GM19463 (cell line): ENCODE measurements around the gene HEXA.

Experiments
- ATAC-seq: cut with Tn5 transposase; IDR thresholded peaks from one replicate; pipeline ENCODE4 v1.9.1; 2021; ENCODE audit warnings: mild to moderate bottlenecking, moderate library complexity; ENCODE audit not compliant: unreplicated experiment

Gene HEXA

GRCh38 chr15:72323752-72324151 is 52.1 kb downstream of the HEXA start:
- ATAC-seq = no peak

DNA sequence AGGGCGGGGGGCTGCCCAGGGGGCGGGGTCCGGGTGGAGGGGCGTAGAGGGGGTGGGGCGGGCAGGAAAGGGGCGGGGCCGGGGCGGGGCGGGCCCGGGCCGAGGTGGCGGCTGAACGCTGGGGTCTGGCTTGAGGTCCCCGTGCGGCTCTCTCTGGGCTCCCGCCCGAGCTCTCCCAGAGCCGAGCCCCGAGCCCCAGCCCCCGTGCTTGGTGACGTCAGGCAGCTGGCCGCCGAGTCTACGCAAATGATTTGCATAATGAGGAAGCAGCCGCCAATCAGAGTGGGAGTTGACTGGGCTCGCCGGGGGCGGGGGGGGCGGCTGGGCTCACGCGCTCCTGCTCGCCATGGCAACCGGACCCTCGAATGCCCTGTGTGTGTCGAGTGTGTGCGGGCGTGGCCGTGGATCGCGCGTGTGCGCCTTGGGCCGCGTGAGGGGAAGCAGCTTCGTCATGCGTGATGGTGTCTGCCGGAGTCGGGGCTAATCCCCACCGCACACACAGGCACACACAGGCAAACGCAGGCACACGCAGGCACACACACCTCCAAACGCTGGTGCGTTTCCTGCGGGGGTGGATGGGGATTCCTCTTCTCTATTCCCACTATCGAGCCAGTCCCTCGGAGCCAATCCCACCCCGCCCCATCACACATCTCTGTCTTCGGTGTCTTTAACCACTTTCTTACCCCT is 55.7 kb downstream of the HEXA start, which contains the start of gene CELF6:
TSS of gene CELF6 (minus strand) at position 173 of the 687 bp plus-strand sequence. CDS start 283 bp downstream, outside the sequence.
- ATAC-seq = peak; percentile 77

DNA sequence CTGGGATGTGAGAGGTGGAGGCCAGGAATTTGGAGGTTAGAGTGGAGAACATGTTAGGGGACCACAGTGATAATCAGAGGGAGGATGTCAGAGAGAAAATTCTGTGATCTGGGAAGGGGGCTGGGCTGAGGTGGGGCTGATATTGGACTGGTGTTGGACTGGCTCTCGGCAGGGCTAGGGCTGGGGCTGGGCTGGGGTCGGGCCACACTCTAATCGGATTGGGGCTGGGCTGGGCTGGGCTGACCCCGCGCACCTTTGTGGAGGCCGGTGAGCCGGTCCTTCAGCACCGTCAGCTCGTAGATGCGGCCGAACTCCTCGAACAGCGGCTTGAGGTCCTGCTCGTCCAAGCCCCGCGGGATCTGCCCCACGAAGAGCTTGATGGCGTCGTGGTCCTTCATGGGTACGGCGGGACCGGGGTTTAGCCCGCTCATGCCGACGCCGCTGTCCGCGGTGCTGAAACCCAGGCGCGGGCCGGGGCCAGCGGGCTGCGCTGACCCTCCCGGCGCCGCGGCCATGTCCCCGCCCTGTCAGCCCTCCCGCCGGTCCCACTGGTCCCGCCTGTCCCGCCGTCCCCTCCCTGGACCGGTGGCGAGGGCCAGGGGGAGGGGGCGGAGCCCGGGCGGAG is 56.3 kb downstream of the HEXA start:
- ATAC-seq = peak; percentile 18

GRCh38 chr15:72318408-72318942 is 57.3 kb downstream of the HEXA start:
- ATAC-seq = no peak

DNA sequence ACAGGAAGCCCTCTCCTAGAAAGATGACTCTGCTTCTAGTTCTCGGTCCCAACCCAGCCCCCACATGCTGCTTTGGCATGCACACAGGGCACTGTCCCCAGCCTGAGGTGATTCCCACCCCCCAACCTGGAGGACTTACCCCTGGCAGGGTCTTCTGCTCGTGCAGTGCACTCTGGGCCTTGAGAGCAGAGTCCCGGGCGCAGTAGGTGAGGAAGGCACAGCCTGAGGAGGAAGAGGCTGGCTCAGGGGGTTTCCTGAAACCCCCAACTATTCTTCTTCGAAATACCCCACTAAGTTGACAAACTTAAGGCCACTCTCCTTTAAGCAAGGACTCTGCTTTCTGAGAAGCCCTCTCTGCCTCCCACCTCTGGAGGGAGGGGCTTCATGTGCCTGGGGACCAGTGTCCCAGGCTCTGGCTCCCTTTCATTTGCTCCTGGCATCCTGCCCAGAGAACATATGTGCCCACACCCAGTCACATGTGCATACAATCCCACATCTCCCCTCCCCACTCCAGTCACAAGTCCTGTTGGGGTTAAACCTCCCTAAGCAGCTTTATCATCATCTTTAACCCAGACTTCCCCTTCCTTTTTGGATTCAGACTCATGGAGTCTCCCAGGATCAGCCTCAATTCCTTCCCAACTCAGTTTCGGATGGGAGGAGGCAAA is 60.0 kb downstream of the HEXA start:
- no peak for ATAC-seq

- no peak for ATAC-seq
These were observed 61.9 kb downstream of the HEXA start for GRCh38 chr15:72313881-72314280.

- no peak for ATAC-seq
These were observed 62.4 kb downstream of the HEXA start for GRCh38 chr15:72313448-72313840.

DNA sequence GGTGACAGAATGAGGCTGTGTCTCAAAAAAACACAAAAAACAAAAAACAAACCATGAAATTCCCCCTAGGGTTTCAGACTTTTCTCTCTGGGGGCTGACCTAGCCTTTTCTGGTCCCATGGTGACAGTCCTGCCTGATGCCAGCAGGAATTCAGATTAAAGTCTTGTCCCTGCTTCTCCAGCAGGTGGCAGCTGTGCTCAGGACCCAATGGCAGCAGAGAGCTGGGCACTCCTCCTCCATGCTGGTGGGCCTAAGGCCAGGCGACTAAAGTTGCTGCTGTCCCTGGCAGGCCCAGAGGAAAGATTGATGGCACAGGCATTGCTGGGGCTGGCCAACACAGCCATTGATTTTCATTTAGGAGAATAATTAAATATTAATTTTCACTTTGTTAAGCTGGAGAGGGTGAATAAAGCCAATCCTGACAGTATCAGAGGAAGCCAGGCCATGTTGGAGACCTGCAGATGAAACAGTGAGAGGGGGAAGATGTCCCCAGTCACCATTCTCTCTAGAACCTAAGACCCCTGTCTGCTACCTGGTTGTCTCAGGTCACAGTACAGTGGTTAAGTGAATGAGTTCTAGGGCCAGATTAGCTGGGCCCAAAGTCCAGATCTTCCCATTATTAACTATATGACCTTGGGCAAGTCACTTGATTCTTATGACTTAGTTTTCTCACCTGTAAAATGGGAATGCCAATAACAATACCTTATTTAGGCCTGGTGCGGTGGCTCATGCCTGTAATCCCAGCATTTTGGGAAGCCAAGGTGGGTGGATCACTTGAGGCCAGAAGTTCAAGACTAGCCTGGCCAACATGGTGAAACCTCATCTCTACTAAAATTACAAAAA is 63.0 kb downstream of the HEXA start:
- peak; percentile 53 for ATAC-seq

- no peak for ATAC-seq
These were observed 68.8 kb downstream of the HEXA start for GRCh38 chr15:72307026-72307425.

- ATAC-seq = no peak
These were observed 69.5 kb downstream of the HEXA start for GRCh38 chr15:72306211-72306785.

- no peak for ATAC-seq
These were observed 71.2 kb downstream of the HEXA start for GRCh38 chr15:72304596-72304995.

DNA sequence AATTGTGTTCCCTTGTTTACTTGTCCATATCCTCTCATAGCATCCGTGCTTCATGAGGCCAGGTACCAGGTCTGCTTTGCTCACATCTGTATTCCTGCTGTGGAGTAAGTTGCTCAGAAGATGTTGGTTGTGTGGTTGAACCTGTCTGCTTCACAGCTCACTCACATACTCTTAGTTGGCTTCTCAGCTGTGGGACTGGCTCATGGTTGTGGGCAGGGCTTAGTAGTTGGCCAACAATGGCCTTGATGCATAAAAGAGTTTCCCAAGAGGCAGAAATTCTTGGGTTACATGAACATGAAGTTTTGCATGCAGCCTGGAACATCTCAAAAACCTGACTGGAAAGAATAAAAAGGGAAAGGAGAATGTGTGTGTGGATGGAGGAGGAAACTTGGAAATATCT is 72.9 kb downstream of the HEXA start:
- no peak for ATAC-seq
